OCI-LY7 (cell line): ENCODE data around the gene POPDC3.

Source experiments
- CTCF ChIP-seq: fragments of 200-600 bp; sonication (generic); conservative IDR thresholded peaks from 2 replicates; pipeline ENCODE4 v1.5.1; 2014; ENCODE audit warnings: mild to moderate bottlenecking, antibody characterized with exemption, low read length, moderate library complexity, mixed read lengths
- EZH2phosphoT487 ChIP-seq: fragments of 200-600 bp; sonication (generic); IDR thresholded peaks from 2 replicates; pipeline ENCODE4 v1.6.1; 2018; ENCODE audit warnings: low read depth, borderline replicate concordance, mild to moderate bottlenecking, mixed run types, antibody characterized with exemption, low read length, moderate library complexity, mixed read lengths

- no peak for TF ChIP-seq EZH2phosphoT487
- TF ChIP-seq CTCF = no peak
Measured at GRCh38 chr6:105213272-105213671, 33.5 kb upstream of the POPDC3 start.
